ENCODE measurements around the gene CTNS.
A peak's percentile ranks its signal among the peaks of the same experiment; 100 is the strongest.

DNA sequence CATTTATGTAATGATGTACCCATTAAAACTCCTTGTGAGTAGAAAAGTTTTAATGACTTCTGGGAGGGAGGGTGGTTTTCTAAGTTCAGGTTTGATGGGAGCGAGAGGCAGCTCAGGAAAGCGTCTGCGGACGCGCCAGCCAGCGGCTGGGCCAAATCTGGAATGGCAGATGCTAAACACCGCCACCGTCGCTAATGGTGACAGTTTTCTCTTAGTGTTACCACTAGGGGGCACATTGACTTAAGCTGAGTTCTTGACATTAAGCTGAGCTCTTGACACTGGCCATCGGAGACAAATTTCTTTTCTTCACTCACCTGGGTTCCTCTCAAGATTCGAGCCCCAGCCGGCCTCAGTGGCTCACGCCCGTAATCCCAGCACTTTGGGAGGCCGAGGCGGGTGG, 34.1 kb upstream of the CTNS start:
- TF ChIP-seq, protein P1, sequence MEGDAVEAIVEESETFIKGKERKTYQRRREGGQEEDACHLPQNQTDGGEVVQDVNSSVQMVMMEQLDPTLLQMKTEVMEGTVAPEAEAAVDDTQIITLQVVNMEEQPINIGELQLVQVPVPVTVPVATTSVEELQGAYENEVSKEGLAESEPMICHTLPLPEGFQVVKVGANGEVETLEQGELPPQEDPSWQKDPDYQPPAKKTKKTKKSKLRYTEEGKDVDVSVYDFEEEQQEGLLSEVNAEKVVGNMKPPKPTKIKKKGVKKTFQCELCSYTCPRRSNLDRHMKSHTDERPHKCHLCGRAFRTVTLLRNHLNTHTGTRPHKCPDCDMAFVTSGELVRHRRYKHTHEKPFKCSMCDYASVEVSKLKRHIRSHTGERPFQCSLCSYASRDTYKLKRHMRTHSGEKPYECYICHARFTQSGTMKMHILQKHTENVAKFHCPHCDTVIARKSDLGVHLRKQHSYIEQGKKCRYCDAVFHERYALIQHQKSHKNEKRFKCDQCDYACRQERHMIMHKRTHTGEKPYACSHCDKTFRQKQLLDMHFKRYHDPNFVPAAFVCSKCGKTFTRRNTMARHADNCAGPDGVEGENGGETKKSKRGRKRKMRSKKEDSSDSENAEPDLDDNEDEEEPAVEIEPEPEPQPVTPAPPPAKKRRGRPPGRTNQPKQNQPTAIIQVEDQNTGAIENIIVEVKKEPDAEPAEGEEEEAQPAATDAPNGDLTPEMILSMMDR (IDR thresholded peaks at IDR 0.05), result peak in 3 of 4 experiments; percentile 5 to 16 (median 12)
- no peak for TF ChIP-seq POLR2A (IDR thresholded peaks at IDR 0.05)

Data from uterus (tissue), 2 donors.